A549 (cell line): ENCODE results near the gene APOBEC3C. TPM values are rescaled to one million over a fixed set of nuclear protein-coding genes. Genes with fewer than 3 reads are reported as not detected.
"Not testable (repeated sequence)": the region's sequence is repeated elsewhere in the genome, so short reads cannot be mapped to it uniquely, and the experiment has no call there.

ENCODE experiments used
- ATAC-seq, 2 experiments: fragments of 200-7000 bp in 1 of 2; fragments of >200 bp in 1 of 2; cut with Nextera tagmentation in 1 of 2; cut with Tn5 transposase in 1 of 2; 3 replicates each; pipeline versions ENCODE4 v1.8.0 to v1.9.1; 2018 to 2020; ENCODE audit warnings: mild to moderate bottlenecking in 1 of 2, moderate library complexity in 1 of 2
- CTCF ChIA-PET: fragments of 300-600 bp; sonication (Branson Sonifier 250); formaldehyde crosslinking; extraction: SDS; loops from one replicate; lab custom pipeline; 2021; ENCODE audit warnings: antibody characterized with exemption, inconsistent platforms; lab: Yijun Ruan, JAX
- POLR2A ChIA-PET: fragments of 350-600 bp; formaldehyde crosslinking; extraction: SDS; loops from one replicate; lab custom pipeline; 2021; ENCODE audit warnings: antibody characterized with exemption, inconsistent platforms; lab: Yijun Ruan, JAX
- DNase-seq, 2 experiments: peaks; one replicate each; pipeline versions ENCODE4 v3.0.0 to v3.0.0-alpha.2; 2011 to 2016; ENCODE audit warnings: low read depth in 1 of 2, low spot score in 1 of 2
- FAIRE-seq: peaks from 2 replicates; lab custom pipeline; 2011; peaks lifted over from hg19 to GRCh38; lab: Jason Lieb, UNC
- H3K27ac ChIP-seq, 2 experiments: fragments of >200 bp; sonication (Bioruptor Twin); formaldehyde crosslinking; 3 replicates each; pipeline ENCODE4 v1.5.1; 2016 to 2017
- H3K4me1 ChIP-seq: fragments of >200 bp; sonication (Bioruptor Twin); formaldehyde crosslinking; 3 replicates; pipeline ENCODE4 v1.6.1; 2016
- H3K4me2 ChIP-seq: fragments of >200 bp; sonication (Bioruptor Twin); formaldehyde crosslinking; 3 replicates; pipeline ENCODE4 v1.6.1; 2016
- H3K4me3 ChIP-seq: fragments of >200 bp; sonication (Bioruptor Twin); formaldehyde crosslinking; 3 replicates; pipeline ENCODE4 v1.5.1; 2016
- H3K9me3 ChIP-seq: fragments of >200 bp; sonication (Bioruptor Twin); formaldehyde crosslinking; 3 replicates; pipeline ENCODE4 v1.6.1; 2016
- CBX8 ChIP-seq: fragments of 200-600 bp; sonication (generic); IDR thresholded peaks from 2 replicates; pipeline ENCODE4 v1.6.1; 2016
- CTCF ChIP-seq: fragments of >200 bp; sonication (Bioruptor Twin); formaldehyde crosslinking; IDR thresholded peaks from 3 replicates; pipeline ENCODE4 v1.5.1; 2016
- EHF ChIP-seq: fragments of 250-450 bp; sonication (Bioruptor Pico); IDR thresholded peaks from 2 replicates; pipeline ENCODE4 v1.5.0; 2020; ENCODE audit warnings: mild to moderate bottlenecking
- FOSB ChIP-seq: fragments of 250-450 bp; sonication (Bioruptor Pico); IDR thresholded peaks from 2 replicates; pipeline ENCODE4 v1.5.0; 2020; ENCODE audit warnings: mild to moderate bottlenecking, moderate library complexity
- GATA3 ChIP-seq: IDR thresholded peaks from 2 replicates; pipeline ENCODE4 v1.6.1; 2012; ENCODE audit warnings: borderline replicate concordance
- HDAC2 ChIP-seq: fragments of 200-600 bp; sonication (generic); IDR thresholded peaks from 2 replicates; pipeline ENCODE4 v1.6.1; 2016
- HOXA7 ChIP-seq: fragments of 250-450 bp; sonication (Bioruptor Pico); IDR thresholded peaks from 2 replicates; pipeline ENCODE4 v1.5.0; 2020; ENCODE audit warnings: mild to moderate bottlenecking, moderate library complexity
- KDM5A ChIP-seq: fragments of 200-600 bp; sonication (generic); IDR thresholded peaks from 2 replicates; pipeline ENCODE4 v1.6.1; 2016; ENCODE audit warnings: antibody characterized with exemption, mild to moderate bottlenecking
- MAFK ChIP-seq: fragments of 450-650 bp; IDR thresholded peaks from 2 replicates; pipeline ENCODE4 v1.6.1; 2014; ENCODE audit not compliant: partially characterized antibody
- MAX ChIP-seq: IDR thresholded peaks from 2 replicates; pipeline ENCODE4 v1.6.1; 2012
- POLR2AphosphoS2 ChIP-seq: conservative IDR thresholded peaks from 2 replicates; pipeline ENCODE4 v1.6.1; 2012; ENCODE audit warnings: low read length, improper control_type of control experiment, inconsistent platforms
- RAD21 ChIP-seq, 2 experiments: fragments of >200 bp in 1 of 2; sonication (Bioruptor Twin) in 1 of 2; formaldehyde crosslinking in 1 of 2; IDR thresholded peaks in 1 of 2; conservative IDR thresholded peaks in 1 of 2; 2 replicates in 1 of 2; 3 replicates in 1 of 2; pipeline ENCODE4 v1.6.1; 2012 to 2018; ENCODE audit warnings: inconsistent platforms in 1 of 2
- RCOR1 ChIP-seq: fragments of 150-350 bp; IDR thresholded peaks from 2 replicates; pipeline ENCODE4 v1.6.1; 2014; ENCODE audit warnings: antibody characterized with exemption, low read length, low read depth
- SMC3 ChIP-seq: fragments of >200 bp; sonication (Bioruptor Twin); formaldehyde crosslinking; IDR thresholded peaks from 3 replicates; pipeline ENCODE4 v1.6.1; 2018; ENCODE audit warnings: inconsistent platforms
- SREBF2 ChIP-seq: fragments of 450-650 bp; IDR thresholded peaks from 2 replicates; pipeline ENCODE4 v1.6.1; 2014; ENCODE audit warnings: mild to moderate bottlenecking, moderate library complexity
- TP53 ChIP-seq: fragments of 250-450 bp; sonication (Bioruptor Pico); IDR thresholded peaks from 2 replicates; pipeline ENCODE4 v1.5.0; 2021; ENCODE audit warnings: mild to moderate bottlenecking, moderate library complexity
- ZC3H11A ChIP-seq: fragments of 450-650 bp; IDR thresholded peaks from 2 replicates; pipeline ENCODE4 v1.6.1; 2014; ENCODE audit warnings: antibody characterized with exemption, mild to moderate bottlenecking
- WGBS: methylation state at CpG from one replicate; pipeline ENCODE4 v1.1.6; 2017; ENCODE audit errors: missing lambda C conversion rate; 5-methylcytosine and 5-hydroxymethylcytosine counted together
- polyA plus RNA-seq, 4 experiments: library from polyadenylated mRNA; depleted of rRNA in 3 of 4; stranded (reverse); fragments of >200 nt; fragmentation: RNase III in 1 of 4; extraction: RNeasy Plus Mini Kit Qiagen cat#74134 plus additional on column Dnase treatment in 1 of 4; gene quantifications; 2 replicates in 3 of 4; 3 replicates in 1 of 4; pipeline ENCODE4 v1.2.3, GENCODE V29; 2011 to 2017
- TF ChIP-seq, protein P1 (sequence below): fragments of 250-450 bp; sonication (Bioruptor Pico); IDR thresholded peaks from 2 replicates; pipeline ENCODE4 v1.5.0; 2020; ENCODE audit warnings: low read depth, mild to moderate bottlenecking, moderate library complexity
- TF ChIP-seq, protein P2 (sequence below): fragments of 450-650 bp; IDR thresholded peaks from 2 replicates; pipeline ENCODE4 v1.6.1; 2014; ENCODE audit warnings: antibody characterized with exemption
- TF ChIP-seq, protein P3 (sequence below): IDR thresholded peaks from 2 replicates; pipeline ENCODE4 v1.6.1; 2012; ENCODE audit warnings: low read depth, borderline replicate concordance

Gene APOBEC3C
- polyA plus RNA-seq, 2 of the 4 experiments (the other 2 are of a cell fraction) = 15.1 to 31.7 TPM

DNA sequence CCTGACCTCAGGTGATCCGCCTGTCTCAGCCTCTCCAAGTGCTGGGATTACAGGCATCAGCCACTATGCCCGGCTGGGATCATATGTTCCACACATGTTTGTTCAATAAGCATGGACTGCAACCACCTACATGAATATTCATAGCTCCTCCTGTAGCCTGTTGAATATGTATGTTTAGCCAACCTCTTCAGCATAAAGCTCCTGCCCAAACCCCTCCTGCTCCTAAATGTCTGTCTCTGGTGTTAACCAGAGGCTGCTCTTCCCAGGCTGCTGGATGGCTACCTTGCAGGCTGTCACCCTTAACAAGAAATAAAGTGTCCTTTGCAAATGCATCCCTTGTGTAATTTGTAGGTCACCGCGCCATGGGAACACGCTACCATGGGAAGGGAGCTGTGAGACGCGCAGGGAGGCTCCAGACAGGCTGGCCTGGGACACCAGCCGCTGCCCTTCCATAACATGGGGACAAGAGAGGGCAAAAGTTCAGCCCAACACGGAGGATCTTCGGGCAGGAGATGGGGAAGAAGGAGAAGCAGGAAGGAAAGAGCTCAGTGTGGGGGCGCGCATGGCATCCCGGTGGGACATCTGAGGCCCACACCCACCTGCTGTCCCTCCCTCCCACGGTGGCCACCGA is 6.1 kb downstream of the APOBEC3C start:
- H3K9me3 ChIP-seq, H3K4me3 ChIP-seq, H3K4me2 ChIP-seq, FAIRE-seq, H3K27ac ChIP-seq, DNase-seq, H3K4me1 ChIP-seq, CTCF ChIA-PET, POLR2A ChIA-PET: not testable (repeated sequence)
- peak in 1 of 2 experiments; percentile 23; a peak in 1 of 6 replicates for ATAC-seq
- WGBS = 84% methylated on average over 15 of the region's 15 CpGs

DNA sequence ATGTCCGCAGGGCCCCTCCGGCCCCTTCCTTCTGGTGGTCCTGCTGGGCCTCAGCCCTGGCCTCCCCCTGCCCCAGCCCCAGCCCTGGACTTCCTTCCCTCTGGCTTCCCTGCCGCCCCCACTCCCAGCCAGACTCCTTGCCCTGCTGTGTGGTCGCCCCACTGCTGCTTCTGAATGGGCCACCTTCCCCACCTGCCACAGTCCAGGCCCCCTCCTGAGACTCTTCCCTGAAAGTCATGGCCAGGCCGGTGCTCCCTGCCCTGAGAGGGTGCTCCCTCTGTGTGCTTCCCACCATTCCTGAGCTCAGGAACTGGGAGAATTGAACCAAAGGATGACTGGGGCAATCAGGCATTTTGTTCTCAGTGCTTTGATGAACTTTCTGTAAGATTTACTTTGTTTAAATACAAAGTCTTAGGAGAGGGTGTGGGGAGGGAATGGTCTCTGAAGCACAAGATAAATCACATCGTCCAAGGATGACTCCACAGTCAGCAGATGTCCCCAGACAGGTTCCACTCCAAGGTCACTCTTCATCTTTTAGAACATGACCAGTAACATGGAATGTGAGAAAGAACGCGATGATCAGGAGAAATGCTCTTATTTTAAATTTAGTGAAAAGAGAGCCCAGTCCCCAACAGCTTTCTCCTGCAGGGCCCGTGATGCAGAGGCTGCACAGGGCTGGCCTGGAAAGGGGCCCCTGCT is 7.6 kb downstream of the APOBEC3C start:
- H3K4me2 ChIP-seq = no peak overlapping the region
- H3K4me3 ChIP-seq = no peak overlapping the region
- FAIRE-seq (no peak), ATAC-seq (no peak), DNase-seq (no peak)
- no peaks in the 10 kb centered on the region for H3K9me3 ChIP-seq
- H3K27ac ChIP-seq = no peak overlapping the region
- 93% methylated on average over 8 of the region's 9 CpGs for WGBS
- ChIA-PET CTCF (interaction anchor here (1.3 kb wide), 1 partner anchor 253 kb away, joined by 3 read pairs; no protein-coding TSS in a partner anchor), POLR2A (no interaction called here)
- H3K4me1 ChIP-seq = no peaks in the 10 kb centered on the region
- TF ChIP-seq MAX = no peak
- TF ChIP-seq ZC3H11A = no peak
- TF ChIP-seq, protein P1, sequence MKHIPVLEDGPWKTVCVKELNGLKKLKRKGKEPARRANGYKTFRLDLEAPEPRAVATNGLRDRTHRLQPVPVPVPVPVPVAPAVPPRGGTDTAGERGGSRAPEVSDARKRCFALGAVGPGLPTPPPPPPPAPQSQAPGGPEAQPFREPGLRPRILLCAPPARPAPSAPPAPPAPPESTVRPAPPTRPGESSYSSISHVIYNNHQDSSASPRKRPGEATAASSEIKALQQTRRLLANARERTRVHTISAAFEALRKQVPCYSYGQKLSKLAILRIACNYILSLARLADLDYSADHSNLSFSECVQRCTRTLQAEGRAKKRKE (CRISPR knock-in tag) = no peak
- TF ChIP-seq EHF (CRISPR knock-in tag) = no peak
- TF ChIP-seq KDM5A = no peak
- TF ChIP-seq CTCF = no peak
- no peak for TF ChIP-seq SMC3
- TF ChIP-seq SREBF2 = no peak
- no peak for TF ChIP-seq MAFK
- no peak for TF ChIP-seq GATA3
- TF ChIP-seq, protein P2, sequence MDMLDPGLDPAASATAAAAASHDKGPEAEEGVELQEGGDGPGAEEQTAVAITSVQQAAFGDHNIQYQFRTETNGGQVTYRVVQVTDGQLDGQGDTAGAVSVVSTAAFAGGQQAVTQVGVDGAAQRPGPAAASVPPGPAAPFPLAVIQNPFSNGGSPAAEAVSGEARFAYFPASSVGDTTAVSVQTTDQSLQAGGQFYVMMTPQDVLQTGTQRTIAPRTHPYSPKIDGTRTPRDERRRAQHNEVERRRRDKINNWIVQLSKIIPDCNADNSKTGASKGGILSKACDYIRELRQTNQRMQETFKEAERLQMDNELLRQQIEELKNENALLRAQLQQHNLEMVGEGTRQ = no peak
- TF ChIP-seq TP53 = no peak
- TF ChIP-seq HDAC2 = no peak
- TF ChIP-seq RCOR1 = no peak
- TF ChIP-seq HOXA7 (CRISPR knock-in tag) = no peak
- no peak for TF ChIP-seq RAD21 (conservative IDR thresholded peaks at IDR 0.05 in 1 of 2, IDR thresholded peaks at IDR 0.05 in 1 of 2)
- no peak for TF ChIP-seq POLR2AphosphoS2
- TF ChIP-seq, protein P3, sequence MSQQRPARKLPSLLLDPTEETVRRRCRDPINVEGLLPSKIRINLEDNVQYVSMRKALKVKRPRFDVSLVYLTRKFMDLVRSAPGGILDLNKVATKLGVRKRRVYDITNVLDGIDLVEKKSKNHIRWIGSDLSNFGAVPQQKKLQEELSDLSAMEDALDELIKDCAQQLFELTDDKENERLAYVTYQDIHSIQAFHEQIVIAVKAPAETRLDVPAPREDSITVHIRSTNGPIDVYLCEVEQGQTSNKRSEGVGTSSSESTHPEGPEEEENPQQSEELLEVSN = no peak
- no peak for TF ChIP-seq CBX8
- TF ChIP-seq FOSB = no peak
